HepG2 (cell line): ENCODE results near the gene UBR1. TPM values are rescaled to one million over a fixed set of nuclear protein-coding genes. Genes with fewer than 3 reads are reported as not detected.

Experiments
- ARNTL ChIP-seq: sonication (generic); formaldehyde crosslinking; IDR thresholded peaks from 2 replicates; pipeline ENCODE4 v1.4.0; 2020; ENCODE audit warnings: mild to moderate bottlenecking, missing genetic modification reagents
- BRCA1 ChIP-seq: sonication (generic); formaldehyde crosslinking; IDR thresholded peaks from 2 replicates; pipeline ENCODE4 v1.4.0; 2020; ENCODE audit warnings: missing genetic modification reagents
- CCDC6 ChIP-seq: sonication (generic); formaldehyde crosslinking; IDR thresholded peaks from 2 replicates; pipeline ENCODE4 v1.8.1; 2022; ENCODE audit warnings: mild to moderate bottlenecking, missing genetic modification reagents, moderate library complexity
- HOXA7 ChIP-seq: sonication (generic); formaldehyde crosslinking; IDR thresholded peaks from 2 replicates; pipeline ENCODE4 v1.8.1; 2022; ENCODE audit warnings: mild to moderate bottlenecking, missing genetic modification reagents, moderate library complexity
- SAFB2 ChIP-seq: sonication (generic); formaldehyde crosslinking; IDR thresholded peaks from 2 replicates; pipeline ENCODE4 v1.5.1; 2020; ENCODE audit warnings: missing genetic modification reagents, low read depth, mild to moderate bottlenecking, borderline replicate concordance
- SIN3A ChIP-seq: IDR thresholded peaks from 2 replicates; pipeline ENCODE4 v1.6.1; 2011; ENCODE audit warnings: low read depth, mild to moderate bottlenecking, control low read depth, low read length, borderline replicate concordance
- ZBTB42 ChIP-seq: sonication (generic); formaldehyde crosslinking; IDR thresholded peaks from 2 replicates; pipeline ENCODE4 v1.5.0; 2020; ENCODE audit warnings: mild to moderate bottlenecking, missing genetic modification reagents
- ZEB1 ChIP-seq: IDR thresholded peaks from 2 replicates; pipeline ENCODE4 v1.6.1; 2012; ENCODE audit warnings: mild to moderate bottlenecking, low read depth, inconsistent platforms; ENCODE audit not compliant: insufficient replicate concordance
- ZFP36L1 ChIP-seq: sonication (generic); formaldehyde crosslinking; IDR thresholded peaks from 2 replicates; pipeline ENCODE4 v1.8.0; 2022; ENCODE audit warnings: mild to moderate bottlenecking, missing genetic modification reagents, moderate library complexity
- ZFP41 ChIP-seq: sonication (generic); formaldehyde crosslinking; IDR thresholded peaks from 2 replicates; pipeline ENCODE4 v1.4.0; 2020; ENCODE audit warnings: mild to moderate bottlenecking, missing genetic modification reagents, borderline replicate concordance
- ZNF232 ChIP-seq: sonication (generic); formaldehyde crosslinking; IDR thresholded peaks from 2 replicates; pipeline ENCODE4 v1.4.0; 2020; ENCODE audit warnings: missing genetic modification reagents, borderline replicate concordance
- ZNF629 ChIP-seq: sonication (generic); formaldehyde crosslinking; conservative IDR thresholded peaks from 2 replicates; pipeline ENCODE4 v1.5.0; 2020; ENCODE audit warnings: missing genetic modification reagents
- ZNF713 ChIP-seq: sonication (generic); formaldehyde crosslinking; IDR thresholded peaks from 2 replicates; pipeline ENCODE4 v1.4.0; 2020; ENCODE audit warnings: mild to moderate bottlenecking, missing genetic modification reagents
- ZSCAN31 ChIP-seq: sonication (generic); formaldehyde crosslinking; IDR thresholded peaks from 2 replicates; pipeline ENCODE4 v1.5.0; 2020; ENCODE audit warnings: low read depth, mild to moderate bottlenecking, missing genetic modification reagents
- polyA plus RNA-seq, 8 experiments: library from polyadenylated mRNA; depleted of rRNA in 3 of 8; stranded (reverse) in 7 of 8; unstranded in 1 of 8; fragments of >200 nt; fragmentation: Illumina TruSeq in 4 of 8; extraction: Trizol in 4 of 8; gene quantifications; 2 replicates each; pipeline versions ENCODE4 v1.2.1 to v1.2.3, GENCODE V29; 2011 to 2016; ENCODE audit warnings: low read depth in 4 of 8, missing spikeins in 1 of 8, mixed read lengths in 1 of 8; ENCODE audit not compliant: insufficient read depth in 1 of 8
- total RNA-seq, 5 experiments: library from RNA; depleted of rRNA; stranded (reverse); fragments of >200 nt; fragmentation: Illumina TruSeq; extraction: Trizol; gene quantifications; 2 replicates each; pipeline ENCODE4 v1.2.3, GENCODE V29; 2016; ENCODE audit warnings: low read depth in 1 of 5
- TF ChIP-seq, protein P1 (sequence below): sonication (generic); formaldehyde crosslinking; IDR thresholded peaks from 2 replicates; pipeline ENCODE4; 2020; ENCODE audit warnings: missing genetic modification reagents, mild to moderate bottlenecking, borderline replicate concordance
- TF ChIP-seq, protein P2 (sequence below): sonication (generic); formaldehyde crosslinking; IDR thresholded peaks from 2 replicates; pipeline ENCODE4 v1.5.1; 2020; ENCODE audit warnings: mild to moderate bottlenecking, missing genetic modification reagents, borderline replicate concordance
- TF ChIP-seq, protein P3 (sequence below): sonication (generic); formaldehyde crosslinking; IDR thresholded peaks from 2 replicates; pipeline ENCODE4 v1.4.0; 2020; ENCODE audit warnings: missing genetic modification reagents

Gene UBR1
- total and polyA plus RNA-seq, 2 of the 13 experiments (the other 11 are each of a cell fraction or from before 2014, with no cell fraction given), result 6.4 to 18.0 TPM

DNA sequence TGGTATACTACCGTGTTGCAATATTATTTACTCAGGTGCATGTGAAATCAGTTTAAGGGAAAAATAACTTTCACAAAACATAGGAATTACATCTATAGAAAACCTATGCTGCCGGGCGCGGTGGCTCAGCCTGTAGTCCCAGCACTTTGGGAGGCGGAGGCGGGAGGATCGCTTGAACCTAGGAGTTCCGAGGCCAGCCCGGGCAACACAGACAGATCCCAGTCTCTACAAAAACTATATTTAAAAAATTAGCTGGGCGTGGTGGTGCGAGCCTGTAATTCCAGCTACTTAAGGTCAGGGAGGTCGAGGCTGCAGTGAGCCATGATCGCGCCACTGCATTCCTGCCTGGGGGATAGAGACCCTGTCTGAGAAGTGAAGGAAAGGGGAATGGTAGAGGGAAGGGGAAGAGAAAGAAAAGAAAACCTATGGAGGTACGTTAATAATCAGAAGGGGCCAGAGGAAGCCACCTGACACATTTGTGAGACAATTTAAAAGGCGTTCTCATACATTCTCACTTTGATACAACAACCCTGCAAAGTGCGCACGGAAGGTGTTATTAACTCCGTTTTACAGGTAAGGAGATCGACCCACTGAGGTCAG is 27.1 kb upstream of the UBR1 start (continued):
- TF ChIP-seq ZEB1, result peak; percentile 79
- no peak for TF ChIP-seq ZNF629 (CRISPR knock-in tag)
- TF ChIP-seq ZNF713 (CRISPR knock-in tag), result no peak
- TF ChIP-seq ZNF232 (CRISPR knock-in tag), result no peak; the same call in 1 of the 2 replicates
- TF ChIP-seq ZBTB42 (CRISPR knock-in tag), result no peak
- no peak for TF ChIP-seq ZFP41 (CRISPR knock-in tag)
- TF ChIP-seq, protein P1, sequence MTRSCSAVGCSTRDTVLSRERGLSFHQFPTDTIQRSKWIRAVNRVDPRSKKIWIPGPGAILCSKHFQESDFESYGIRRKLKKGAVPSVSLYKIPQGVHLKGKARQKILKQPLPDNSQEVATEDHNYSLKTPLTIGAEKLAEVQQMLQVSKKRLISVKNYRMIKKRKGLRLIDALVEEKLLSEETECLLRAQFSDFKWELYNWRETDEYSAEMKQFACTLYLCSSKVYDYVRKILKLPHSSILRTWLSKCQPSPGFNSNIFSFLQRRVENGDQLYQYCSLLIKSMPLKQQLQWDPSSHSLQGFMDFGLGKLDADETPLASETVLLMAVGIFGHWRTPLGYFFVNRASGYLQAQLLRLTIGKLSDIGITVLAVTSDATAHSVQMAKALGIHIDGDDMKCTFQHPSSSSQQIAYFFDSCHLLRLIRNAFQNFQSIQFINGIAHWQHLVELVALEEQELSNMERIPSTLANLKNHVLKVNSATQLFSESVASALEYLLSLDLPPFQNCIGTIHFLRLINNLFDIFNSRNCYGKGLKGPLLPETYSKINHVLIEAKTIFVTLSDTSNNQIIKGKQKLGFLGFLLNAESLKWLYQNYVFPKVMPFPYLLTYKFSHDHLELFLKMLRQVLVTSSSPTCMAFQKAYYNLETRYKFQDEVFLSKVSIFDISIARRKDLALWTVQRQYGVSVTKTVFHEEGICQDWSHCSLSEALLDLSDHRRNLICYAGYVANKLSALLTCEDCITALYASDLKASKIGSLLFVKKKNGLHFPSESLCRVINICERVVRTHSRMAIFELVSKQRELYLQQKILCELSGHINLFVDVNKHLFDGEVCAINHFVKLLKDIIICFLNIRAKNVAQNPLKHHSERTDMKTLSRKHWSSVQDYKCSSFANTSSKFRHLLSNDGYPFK, result no peak
- TF ChIP-seq SIN3A, result 0 out of 2 replicates have a peak, but pooled peaks have one; percentile 9
- TF ChIP-seq, protein P2, sequence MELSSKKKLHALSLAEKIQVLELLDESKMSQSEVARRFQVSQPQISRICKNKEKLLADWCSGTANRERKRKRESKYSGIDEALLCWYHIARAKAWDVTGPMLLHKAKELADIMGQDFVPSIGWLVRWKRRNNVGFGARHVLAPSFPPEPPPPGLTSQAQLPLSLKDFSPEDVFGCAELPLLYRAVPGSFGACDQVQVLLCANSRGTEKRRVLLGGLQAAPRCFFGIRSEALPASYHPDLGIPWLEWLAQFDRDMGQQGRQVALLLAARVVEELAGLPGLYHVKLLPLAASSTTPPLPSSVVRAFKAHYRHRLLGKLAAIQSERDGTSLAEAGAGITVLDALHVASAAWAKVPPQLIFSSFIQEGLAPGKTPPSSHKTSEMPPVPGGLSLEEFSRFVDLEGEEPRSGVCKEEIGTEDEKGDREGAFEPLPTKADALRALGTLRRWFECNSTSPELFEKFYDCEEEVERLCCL, result no peak
- no peak for TF ChIP-seq ZFP36L1 (CRISPR knock-in tag)
- TF ChIP-seq ZSCAN31 (CRISPR knock-in tag), result no peak
- peak; percentile 24; the same call in 1 of the 2 replicates for TF ChIP-seq ARNTL (CRISPR knock-in tag)
- TF ChIP-seq SAFB2 (CRISPR knock-in tag), result no peak
- no peak for TF ChIP-seq HOXA7 (CRISPR knock-in tag)
- TF ChIP-seq, protein P3, sequence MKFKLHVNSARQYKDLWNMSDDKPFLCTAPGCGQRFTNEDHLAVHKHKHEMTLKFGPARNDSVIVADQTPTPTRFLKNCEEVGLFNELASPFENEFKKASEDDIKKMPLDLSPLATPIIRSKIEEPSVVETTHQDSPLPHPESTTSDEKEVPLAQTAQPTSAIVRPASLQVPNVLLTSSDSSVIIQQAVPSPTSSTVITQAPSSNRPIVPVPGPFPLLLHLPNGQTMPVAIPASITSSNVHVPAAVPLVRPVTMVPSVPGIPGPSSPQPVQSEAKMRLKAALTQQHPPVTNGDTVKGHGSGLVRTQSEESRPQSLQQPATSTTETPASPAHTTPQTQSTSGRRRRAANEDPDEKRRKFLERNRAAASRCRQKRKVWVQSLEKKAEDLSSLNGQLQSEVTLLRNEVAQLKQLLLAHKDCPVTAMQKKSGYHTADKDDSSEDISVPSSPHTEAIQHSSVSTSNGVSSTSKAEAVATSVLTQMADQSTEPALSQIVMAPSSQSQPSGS (CRISPR knock-in tag), result no peak
- no peak for TF ChIP-seq CCDC6 (CRISPR knock-in tag)
- peak; percentile 87; the same call in 1 of the 2 replicates for TF ChIP-seq BRCA1
